Activated CD8-positive, alpha-beta memory T cell treated with anti-CD3 and anti-CD28 coated beads for 4 hours (primary cell): ENCODE results near the gene CTDSP2.
"Not testable (repeated sequence)": the region's sequence is repeated elsewhere in the genome, so short reads cannot be mapped to it uniquely, and the experiment has no call there.

ENCODE experiments used
- DNase-seq, 2 donors: peaks; one replicate each; pipeline ENCODE4 v3.0.0-alpha.2; 2020; ENCODE audit warnings: low read depth in 2 of 2

The CTDSP2 gene

GRCh38 chr12:57834086-57834876, 12.2 kb downstream of the CTDSP2 start:
- no peak for DNase-seq

GRCh38 chr12:57833672-57834071, 12.9 kb downstream of the CTDSP2 start:
- DNase-seq = no peak

- no peak for DNase-seq
Measured at GRCh38 chr12:57832966-57833365, 13.6 kb downstream of the CTDSP2 start.

GRCh38 chr12:57830393-57830792, 16.1 kb downstream of the CTDSP2 start:
- no peak for DNase-seq

GRCh38 chr12:57829025-57829777, 17.3 kb downstream of the CTDSP2 start:
- DNase-seq = no peak

GRCh38 chr12:57826966-57827365, 19.6 kb downstream of the CTDSP2 start:
- DNase-seq = no peak

- no peak for DNase-seq
Measured at GRCh38 chr12:57826400-57826799, 20.1 kb downstream of the CTDSP2 start.

- no peak for DNase-seq
Measured at GRCh38 chr12:57825451-57825850, 21.1 kb downstream of the CTDSP2 start.

- DNase-seq = no peak
Measured at GRCh38 chr12:57823908-57824640, 22.5 kb downstream of the CTDSP2 start.

- no peak for DNase-seq
Measured at GRCh38 chr12:57823131-57823907, 23.2 kb downstream of the CTDSP2 start.

GRCh38 chr12:57822392-57823130, 24.0 kb downstream of the CTDSP2 start:
- no peak for DNase-seq

GRCh38 chr12:57821474-57822214, 24.9 kb downstream of the CTDSP2 start:
- no peak for DNase-seq

GRCh38 chr12:57821015-57821414, 25.5 kb downstream of the CTDSP2 start:
- DNase-seq = not testable (repeated sequence)

GRCh38 chr12:57820119-57820518, 26.4 kb downstream of the CTDSP2 start:
- not testable (repeated sequence) for DNase-seq

GRCh38 chr12:57817990-57818331, 28.6 kb downstream of the CTDSP2 start:
- not testable (repeated sequence) for DNase-seq

GRCh38 chr12:57817261-57817989, 29.1 kb downstream of the CTDSP2 start:
- no peak for DNase-seq

GRCh38 chr12:57816855-57817151, 29.7 kb downstream of the CTDSP2 start:
- no peak for DNase-seq

GRCh38 chr12:57816001-57816854, 30.3 kb downstream of the CTDSP2 start:
- DNase-seq = no peak
